Ovary (tissue), 9 donors: ENCODE results near the gene BTBD9. TPM values are rescaled to one million over a fixed set of nuclear protein-coding genes. Genes with fewer than 3 reads are reported as not detected.

Experiments
- DNase-seq, 5 donors: peaks; one replicate each; pipeline ENCODE4 v3.0.0-alpha.2; 2019 to 2020
- H3K27ac ChIP-seq, 2 donors: fragments of 200-600 bp; one replicate each; pipeline versions ENCODE4 v1.5.1 to v1.8.0; 2019 to 2022
- H3K27me3 ChIP-seq: fragments of 200-600 bp; one replicate; pipeline ENCODE4 v1.8.0; 2022
- H3K36me3 ChIP-seq: fragments of 200-600 bp; sonication (generic); one replicate; pipeline ENCODE4 v1.5.1; 2019
- H3K4me1 ChIP-seq: one replicate; pipeline ENCODE4 v1.8.1; 2013; ENCODE audit warnings: mild to moderate bottlenecking, moderate library complexity; ENCODE audit not compliant: insufficient read depth
- H3K4me3 ChIP-seq: fragments of 200-600 bp; sonication (generic); one replicate; pipeline ENCODE4 v1.5.1; 2017
- H3K9me3 ChIP-seq, 2 donors: fragments of 200-600 bp in 1 of 2; sonication (generic) in 1 of 2; one replicate each; pipeline versions ENCODE4 v1.5.1 to v1.8.1; 2013 to 2019; ENCODE audit warnings: mild to moderate bottlenecking in 1 of 2, moderate library complexity in 1 of 2
- CTCF ChIP-seq, 3 donors: fragments of 450-650 bp in 2 of 3; fragments of 200-600 bp in 1 of 3; IDR thresholded peaks; one replicate each; pipeline versions ENCODE4 v1.5.1 to v1.8.0; 2016 to 2022; ENCODE audit warnings: antibody characterized with exemption in 3 of 3, mild to moderate bottlenecking in 1 of 3
- EP300 ChIP-seq: sonication (generic); formaldehyde crosslinking; IDR thresholded peaks from one replicate; pipeline ENCODE4 v1.6.1; 2017; ENCODE audit warnings: antibody characterized with exemption
- POLR2A ChIP-seq: fragments of 450-650 bp; IDR thresholded peaks from one replicate; pipeline ENCODE4 v1.6.1; 2017; ENCODE audit warnings: antibody characterized with exemption, mild to moderate bottlenecking, moderate library complexity
- WGBS, 3 donors: extraction: QIAGEN DNeasy Blood & Tissue Kit in 1 of 3; methylation state at CpG; one replicate each; pipeline versions ENCODE4 v1.1.5 to v1.1.7; 2013 to 2017; 5-methylcytosine and 5-hydroxymethylcytosine counted together
- intact Hi-C, 4 donors: fragments of 100-400 bp; cut with DNase I; formaldehyde crosslinking; loops; one replicate each; pipeline versions ENCODE4 v1.11.0 to v1.15.1; 2022 to 2023
- polyA plus RNA-seq, 2 donors: library from polyadenylated mRNA; stranded (reverse); fragments of 200-250 nt in 1 of 2; fragments of 350-450 nt in 1 of 2; fragmentation: Illumina TruSeq in 1 of 2; extraction: RNeasy Lipid Tissue Mini Kit (QIAGEN cat#74804) in 1 of 2; gene quantifications; one replicate each; pipeline ENCODE4 v1.2.3, GENCODE V29; 2013 to 2014
- total RNA-seq, 7 donors: library from RNA; depleted of rRNA in 2 of 7; stranded (reverse); fragments of >200 nt in 2 of 7; fragmentation: NEBNext Ultra II Directional in 3 of 7; extraction: Animal tissue kit (Norgen Biotek cat#: 25700) in 3 of 7; gene quantifications; one replicate each; pipeline versions ENCODE4 v1.1.0 to v1.2.4, GENCODE V29; 2016 to 2023
- donor health status: DM: no; HTN: no; CAD: no; lungs with moderate emphysema.
- donor health status: DM: no; HTN: no; CAD: no.
- donor health status: Bipolar disorder and iron deficiency.
- donor health status: DM: yes; HTN: yes; CAD: no.
- donor health status: DM: no; HTN: no; CAD: no.
- donor health status: DM: yes; HTN: yes; CAD: no.

Gene BTBD9
- total and polyA plus RNA-seq, 9 donors, result 7.2 to 28.8 (median 21.0) TPM

- H3K4me3 ChIP-seq, result no peak overlapping the region
- H3K9me3 ChIP-seq, result no peaks in the 10 kb centered on the region
- intact Hi-C loops, result no loop called here
- no peak for TF ChIP-seq EP300
- no peak for TF ChIP-seq POLR2A
- no peak for TF ChIP-seq CTCF (IDR thresholded peaks at IDR 0.05)
- no peaks in the 10 kb centered on the region for H3K27me3 ChIP-seq
- no peaks in the 10 kb centered on the region for H3K4me1 ChIP-seq
- no peak overlapping the region for H3K27ac ChIP-seq
- no peaks in the 10 kb centered on the region for H3K36me3 ChIP-seq
- DNase-seq, result no peak
- WGBS, 3 donors, result 93 to 97% (median 95%) methylated on average over 1 of the region's 1 CpG
Observed at GRCh38 chr6:38393986-38394385, 245.7 kb downstream of the BTBD9 start.

- no peaks in the 10 kb centered on the region for H3K36me3 ChIP-seq
- no peak overlapping the region for H3K27ac ChIP-seq
- intact Hi-C loops, result no loop called here
- no peaks in the 10 kb centered on the region for H3K9me3 ChIP-seq
- no peaks in the 10 kb centered on the region for H3K27me3 ChIP-seq
- no peaks in the 10 kb centered on the region for H3K4me1 ChIP-seq
- TF ChIP-seq POLR2A, result no peak
- TF ChIP-seq EP300, result no peak
- no peak for TF ChIP-seq CTCF (IDR thresholded peaks at IDR 0.05)
- no peak overlapping the region for H3K4me3 ChIP-seq
- 90 to 93% (median 91%) methylated on average over 9 of the region's 9 CpGs for WGBS, 3 donors
- DNase-seq, result no peak
Observed at GRCh38 chr6:38391626-38392579, 247.8 kb downstream of the BTBD9 start.

- no peak overlapping the region for H3K27ac ChIP-seq
- no peaks in the 10 kb centered on the region for H3K36me3 ChIP-seq
- no peaks in the 10 kb centered on the region for H3K9me3 ChIP-seq
- H3K27me3 ChIP-seq, result no peaks in the 10 kb centered on the region
- H3K4me3 ChIP-seq, result no peak overlapping the region
- intact Hi-C loops, result no loop called here
- TF ChIP-seq EP300 (no peak), CTCF (IDR thresholded peaks at IDR 0.05) (no peak)
- no peaks in the 10 kb centered on the region for H3K4me1 ChIP-seq
- no peak for DNase-seq
Observed at GRCh38 chr6:38391206-38391605, 248.5 kb downstream of the BTBD9 start.

- intact Hi-C loops, result no loop called here
- Histone ChIP-seq H3K9me3 (no peaks in the 10 kb centered on the region), H3K4me3 (no peak overlapping the region)
Observed at GRCh38 chr6:38389875-38390274, 249.9 kb downstream of the BTBD9 start.

More at GRCh38 chr6:38389875-38390274, 249.9 kb downstream of the BTBD9 start:
- no peak for DNase-seq
- no peaks in the 10 kb centered on the region for H3K4me1 ChIP-seq
- H3K27ac ChIP-seq, result no peak overlapping the region
- WGBS, 3 donors, result 95 to 97% (median 97%) methylated on average over 5 of the region's 5 CpGs
- no peaks in the 10 kb centered on the region for H3K36me3 ChIP-seq
- TF ChIP-seq POLR2A, result no peak
- TF ChIP-seq EP300, result no peak
- TF ChIP-seq CTCF (IDR thresholded peaks at IDR 0.05), result no peak
- H3K27me3 ChIP-seq, result no peaks in the 10 kb centered on the region
